GM18858 (cell line): Measurements from ENCODE around the gene AQP12B.

Experiments
- ATAC-seq: cut with Tn5 transposase; IDR thresholded peaks from one replicate; pipeline ENCODE4 v1.9.1; 2021; ENCODE audit not compliant: unreplicated experiment

AQP12B gene

DNA sequence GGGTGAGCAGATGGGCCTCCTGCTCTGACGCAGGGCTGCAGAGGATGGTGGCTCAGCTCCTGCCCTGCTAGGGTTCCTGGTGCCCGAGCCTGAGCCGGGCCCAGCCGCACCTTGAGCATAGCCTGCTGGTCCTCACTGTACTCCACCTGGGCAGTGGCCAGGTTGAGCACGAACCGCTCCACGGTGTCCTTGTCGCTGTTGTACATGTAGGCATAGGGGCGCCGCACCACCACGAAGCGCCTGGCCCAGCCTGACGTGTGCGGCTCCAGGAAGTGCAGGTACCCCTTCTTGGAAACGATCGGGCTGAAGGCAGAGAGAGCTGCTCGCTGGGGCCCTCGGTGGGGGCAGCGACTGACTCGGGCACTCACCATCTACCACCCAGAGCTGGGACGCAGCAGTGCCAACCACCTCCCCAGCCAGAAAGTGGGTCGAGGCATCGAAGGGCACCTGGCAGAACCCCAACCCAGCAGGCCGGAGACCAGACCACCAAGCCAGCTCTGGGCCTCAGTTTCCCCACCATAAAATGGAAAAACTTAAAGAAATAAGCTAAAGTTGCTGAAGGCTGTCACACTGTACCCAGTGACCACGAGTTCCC, 36.3 kb upstream of the AQP12B start:
- no peak for ATAC-seq

DNA sequence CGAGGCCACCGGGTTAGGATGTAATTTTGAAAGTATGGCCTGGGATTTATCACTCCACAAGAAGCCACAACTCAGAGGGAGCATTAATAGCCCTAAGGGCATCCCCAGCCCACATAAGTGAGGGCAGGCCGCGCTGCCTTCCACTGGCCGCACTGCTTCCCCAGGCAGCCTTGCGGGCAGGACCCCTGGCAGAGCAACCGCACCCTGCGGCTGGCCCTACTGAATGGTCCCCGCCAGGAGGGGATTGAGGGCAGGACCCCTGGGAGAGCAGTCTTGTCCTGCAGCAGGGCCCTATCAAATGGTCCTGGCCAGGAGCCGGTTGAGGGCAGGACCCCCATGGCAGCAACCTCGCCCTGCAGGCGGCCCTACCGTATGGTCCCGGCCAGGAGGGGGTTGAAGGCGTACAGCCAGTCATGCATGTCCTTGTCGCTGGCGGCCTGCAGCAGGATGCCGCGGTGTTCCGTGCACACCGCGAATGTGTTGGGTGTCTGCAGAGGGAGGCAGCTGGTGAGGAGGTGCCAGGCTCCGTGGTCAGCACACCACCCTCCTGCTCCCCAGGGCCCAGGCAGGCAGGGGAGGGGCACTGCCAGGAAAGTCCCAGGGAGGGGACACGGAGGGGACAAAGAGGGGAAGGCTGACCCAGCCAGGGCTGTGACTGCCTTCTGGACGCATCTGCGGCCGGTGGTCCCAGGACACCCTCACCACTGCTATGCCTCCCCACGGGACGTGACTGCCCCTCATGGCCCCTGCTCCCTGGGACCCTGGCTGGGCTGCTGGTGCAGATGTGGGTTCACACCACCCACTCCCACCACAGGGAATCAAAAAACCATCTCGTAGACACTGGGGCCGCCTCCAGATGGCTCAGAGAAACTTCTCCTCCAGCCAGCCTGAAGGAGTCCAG, 35.2 kb upstream of the AQP12B start:
- no peak for ATAC-seq

DNA sequence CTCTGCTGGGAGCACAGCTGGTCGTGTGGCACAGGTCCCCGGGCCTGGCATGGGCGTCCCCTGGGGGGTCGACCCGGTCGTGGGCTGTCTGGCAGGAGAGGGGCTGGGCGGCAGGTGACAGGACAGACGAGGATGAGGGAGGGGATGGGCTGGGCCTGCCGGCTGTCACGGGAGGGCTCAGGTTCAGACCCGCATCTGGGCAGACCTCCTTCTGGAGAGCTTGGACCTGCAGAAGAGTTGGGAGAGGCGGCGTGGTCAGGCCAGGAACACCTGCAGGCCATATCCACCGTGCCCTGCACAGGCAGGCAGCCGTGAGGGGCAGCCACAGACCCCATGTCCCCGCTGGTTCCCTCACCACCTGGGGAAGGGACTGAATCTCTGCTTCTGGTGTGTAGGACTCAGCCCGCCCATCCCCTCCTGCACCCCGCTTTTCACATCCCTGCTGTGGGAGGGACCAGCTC, 34.5 kb upstream of the AQP12B start:
- no peak for ATAC-seq

DNA sequence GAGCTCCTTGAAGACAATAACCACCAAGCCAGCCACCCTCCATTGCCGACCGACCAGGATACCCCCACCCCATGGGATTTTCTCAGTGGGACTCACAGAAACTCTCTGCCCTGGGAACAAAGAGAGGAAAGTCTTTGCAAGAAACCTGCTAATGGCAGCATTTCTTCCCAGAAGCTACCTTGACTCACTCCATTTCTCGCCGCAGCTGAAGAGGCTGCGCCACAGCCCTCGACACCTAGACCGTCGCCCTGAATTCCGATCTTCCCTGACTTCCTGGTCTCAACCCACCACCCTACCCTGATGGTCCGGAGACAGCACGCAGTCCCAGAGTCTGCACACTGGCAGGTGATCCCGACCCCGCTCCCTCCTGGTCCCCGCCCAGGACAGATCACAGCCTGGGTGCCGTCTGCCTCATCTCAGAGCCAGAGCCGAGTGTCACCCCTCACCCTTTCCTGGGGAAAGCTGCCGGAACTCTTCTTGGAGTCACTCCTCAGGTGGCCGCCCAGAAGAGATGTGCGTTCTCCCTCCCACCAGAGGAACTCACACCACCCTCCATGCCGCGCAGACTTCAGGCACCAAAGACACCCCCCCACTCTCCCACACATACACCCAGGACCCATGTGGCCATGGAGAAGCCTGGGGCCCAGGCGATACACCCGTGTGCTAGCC, 33.6 kb upstream of the AQP12B start:
- no peak for ATAC-seq

DNA sequence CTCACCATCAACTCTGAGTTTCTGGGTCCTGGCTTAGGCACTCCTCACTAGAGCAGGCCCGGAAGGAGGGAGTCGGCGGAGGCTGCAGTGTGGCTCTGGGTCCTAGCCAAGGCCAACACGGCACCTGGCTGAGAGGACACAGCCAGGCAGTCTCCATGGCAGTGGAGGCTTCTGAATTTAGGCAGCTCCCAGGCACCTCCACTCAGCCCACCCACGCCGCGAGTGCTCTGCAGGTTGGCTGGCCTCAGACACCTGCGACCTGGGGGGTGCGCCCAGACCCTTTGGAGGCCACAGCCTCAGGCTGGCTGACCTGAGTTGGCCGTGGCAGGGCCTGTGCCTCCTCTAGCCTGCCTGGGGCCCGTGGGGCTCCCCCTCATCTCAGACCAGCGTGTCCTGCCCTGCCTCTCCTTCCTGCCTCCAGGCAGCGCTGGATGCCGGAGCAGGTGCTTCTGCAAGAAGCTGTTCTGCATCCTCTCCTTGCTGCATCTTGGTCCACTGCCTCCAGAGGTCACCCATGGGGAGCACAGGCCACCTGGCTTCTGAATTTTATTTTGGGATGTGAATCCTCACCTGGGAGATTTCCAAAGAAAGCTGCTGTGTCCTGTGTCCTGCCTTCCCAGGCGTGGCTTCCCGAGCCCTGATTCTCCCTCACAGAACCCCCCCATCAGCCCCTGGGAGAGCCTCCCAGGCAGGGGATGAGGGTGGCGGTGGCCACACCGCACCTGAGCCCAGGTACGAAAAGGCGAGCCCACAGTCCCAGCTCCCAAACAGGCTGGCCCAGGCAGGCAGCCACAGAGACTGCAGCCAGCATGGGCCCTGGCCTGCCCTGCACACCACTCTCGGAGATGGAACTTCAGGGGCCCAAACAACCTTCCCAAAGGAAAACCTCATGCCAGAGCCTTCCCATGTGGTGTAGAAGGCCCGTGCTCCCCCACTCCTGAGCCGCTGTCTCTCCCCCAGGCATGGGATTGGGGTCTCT, 32.4 kb upstream of the AQP12B start:
- no peak for ATAC-seq

DNA sequence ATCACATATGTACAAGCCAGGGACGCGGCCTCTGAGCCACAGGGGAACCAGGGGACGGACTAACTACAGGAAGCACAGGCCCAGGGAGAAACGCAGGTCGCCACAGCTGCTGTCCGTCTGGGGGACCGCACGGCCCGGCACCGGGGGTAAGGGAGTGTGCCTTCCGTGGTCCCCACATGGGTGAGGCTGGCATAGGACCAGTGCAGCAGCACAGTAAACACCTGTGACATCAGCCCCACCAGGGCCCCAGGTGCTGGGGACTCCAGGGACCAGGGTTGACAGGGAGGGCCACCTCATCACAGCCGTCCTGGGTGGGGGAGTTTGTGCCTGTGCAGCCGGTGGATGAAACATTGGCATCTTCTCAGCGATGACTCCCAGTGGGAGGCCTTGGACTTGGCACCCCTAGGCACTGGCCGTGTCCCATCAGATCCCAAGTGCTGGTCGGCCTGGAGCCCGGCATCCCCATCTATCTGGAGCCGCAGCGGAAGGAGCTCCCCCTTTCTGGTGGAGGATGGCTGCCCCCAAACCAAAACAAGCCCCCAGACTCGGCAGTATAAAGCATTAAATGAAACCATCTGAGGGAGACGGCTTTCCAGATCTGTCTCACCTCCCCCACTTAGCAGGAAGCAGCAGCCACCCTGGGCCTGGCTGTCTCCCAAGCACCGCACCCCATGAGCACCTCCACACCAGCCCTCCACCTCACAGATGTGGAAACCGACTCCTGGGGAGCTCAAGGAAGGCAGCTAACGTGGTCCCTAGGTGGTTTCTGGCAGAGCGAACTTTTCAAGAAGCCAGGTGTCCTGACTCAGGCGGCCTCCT, 31.5 kb upstream of the AQP12B start:
- ATAC-seq = no peak

DNA sequence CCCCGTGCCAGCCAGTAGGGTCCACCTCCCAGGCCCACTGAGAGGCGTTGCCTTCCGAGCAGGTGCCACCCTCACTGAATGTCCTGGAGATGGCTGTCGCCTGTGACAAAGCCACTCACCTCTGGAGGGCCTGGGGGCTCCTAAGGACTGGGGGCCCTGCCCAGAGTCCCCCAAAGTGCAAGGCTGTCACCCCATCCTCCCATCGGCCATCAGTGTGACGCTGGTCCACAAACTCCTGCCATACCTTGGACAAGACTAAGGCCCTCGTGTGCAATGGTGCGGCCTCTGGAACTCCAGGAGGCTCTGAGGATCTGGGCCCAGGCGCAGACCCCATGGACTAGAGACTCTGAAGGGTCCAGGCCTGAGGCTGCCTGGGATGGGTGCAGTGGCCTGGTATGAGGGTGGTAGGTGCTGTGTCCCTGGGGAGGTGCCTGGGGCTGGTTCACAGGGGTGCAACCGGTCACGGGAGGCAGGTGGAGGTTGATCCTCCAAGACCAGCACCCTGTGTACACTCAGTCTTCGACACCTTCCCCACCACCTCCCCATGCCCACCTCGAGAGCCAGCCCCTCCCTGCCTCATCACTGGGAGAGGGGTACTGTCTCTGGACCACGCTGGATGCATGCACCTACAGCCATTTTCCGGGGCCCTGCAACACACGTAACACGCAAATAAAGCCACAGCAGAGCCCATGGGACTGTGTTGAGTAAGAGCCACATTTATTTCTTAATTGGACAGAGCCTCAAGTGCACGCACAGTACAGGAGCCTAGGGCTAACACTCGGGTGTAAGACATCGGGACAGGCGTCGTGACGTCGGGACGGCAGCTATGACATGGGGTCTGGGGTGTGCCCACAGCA, 30.6 kb upstream of the AQP12B start:
- no peak for ATAC-seq

DNA sequence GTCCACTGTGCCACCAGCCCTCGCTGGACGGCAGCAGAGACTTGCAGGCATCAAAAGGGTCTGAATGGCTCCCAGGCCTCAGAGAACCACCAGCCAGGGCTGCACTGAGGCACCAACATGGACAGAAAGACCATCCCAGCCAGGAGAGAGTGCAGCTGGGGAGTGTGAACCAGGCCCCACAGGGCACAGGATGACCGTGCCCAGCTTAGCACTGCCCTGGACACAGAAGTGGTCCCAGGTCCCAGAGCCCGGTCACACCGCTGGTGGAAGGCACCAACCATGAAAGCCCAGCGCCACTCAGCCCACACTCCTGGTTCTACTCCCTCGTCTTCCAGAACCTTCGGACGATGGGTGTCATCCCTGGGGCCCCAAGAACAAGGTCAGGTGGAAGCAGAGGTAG, 29.4 kb upstream of the AQP12B start:
- ATAC-seq = no peak

DNA sequence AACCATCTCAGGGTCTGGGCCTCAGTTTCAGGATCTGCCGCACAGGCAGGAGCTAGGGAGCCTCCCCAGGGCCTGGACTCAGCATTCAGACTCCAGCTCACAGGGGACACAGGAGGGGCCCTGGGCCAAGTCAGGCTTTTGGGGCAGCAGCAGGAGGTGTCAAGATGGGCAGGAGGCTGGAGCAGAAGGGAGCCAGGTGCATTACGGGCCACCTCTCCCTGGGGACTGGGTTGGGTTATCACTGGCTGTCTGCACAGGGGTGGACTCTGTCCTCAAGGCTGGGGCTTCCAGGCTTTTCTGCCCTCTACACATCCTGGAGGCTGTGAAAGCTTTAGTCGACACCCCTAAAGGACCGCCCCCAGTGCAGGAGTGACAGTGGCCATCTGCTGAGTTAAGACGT, 29.0 kb upstream of the AQP12B start:
- ATAC-seq = no peak

DNA sequence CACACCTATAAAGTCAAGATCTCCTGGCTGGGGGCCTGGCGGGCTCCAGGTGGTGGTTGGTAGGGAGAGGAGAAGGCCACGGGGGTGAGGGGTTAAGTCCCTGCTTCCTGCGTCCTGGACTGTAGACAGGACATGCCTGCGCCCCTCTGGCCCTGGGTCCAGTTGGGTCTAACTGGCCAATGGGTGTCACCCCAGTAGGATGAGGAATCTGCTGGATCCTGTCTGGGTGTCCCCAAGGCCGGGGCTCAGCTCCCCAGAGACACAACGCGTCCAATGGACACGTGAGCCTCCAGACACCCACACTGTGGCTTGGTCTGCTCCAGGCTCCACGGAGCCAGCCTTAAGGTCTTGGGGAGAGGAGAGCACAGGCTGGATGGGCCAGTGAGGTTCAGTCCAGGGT, 28.6 kb upstream of the AQP12B start:
- ATAC-seq = no peak

DNA sequence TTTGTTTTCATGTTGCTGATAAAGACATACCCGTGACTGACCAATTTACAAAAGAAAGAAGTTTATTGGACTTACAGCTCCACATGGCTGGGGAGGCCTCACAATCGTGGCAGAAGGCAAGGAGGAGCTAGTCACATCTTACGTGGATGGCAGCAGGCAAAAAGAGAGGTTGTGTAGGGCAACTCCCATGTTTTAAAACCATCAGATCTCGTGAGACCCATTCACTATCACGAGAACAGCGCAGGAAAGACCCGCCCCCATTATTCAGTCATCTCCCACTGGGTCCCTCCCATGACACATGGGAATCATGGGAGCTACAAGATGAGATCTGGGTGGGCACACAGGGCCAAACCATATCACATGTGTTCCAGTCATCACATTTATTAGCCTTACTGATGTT, 25.8 kb upstream of the AQP12B start:
- no peak for ATAC-seq

DNA sequence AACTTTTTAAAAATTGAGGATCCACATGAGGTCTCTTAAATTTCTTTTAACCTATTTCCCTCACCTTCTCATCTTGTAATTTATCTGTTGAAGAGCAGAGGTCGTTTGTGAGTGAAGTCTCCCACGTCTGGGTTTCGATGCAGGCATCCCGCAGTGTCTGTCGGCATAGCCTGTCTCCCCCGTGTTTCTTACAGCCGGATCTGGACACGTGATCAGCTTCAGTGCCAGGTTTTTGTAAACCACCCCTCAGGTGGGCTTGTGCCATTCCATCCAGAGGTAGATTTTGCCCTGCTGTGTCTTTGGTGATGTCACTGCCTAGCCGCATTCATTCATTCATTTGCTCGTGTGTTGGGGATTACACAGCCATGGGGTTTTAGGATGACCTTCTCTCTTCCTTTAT, 25.1 kb upstream of the AQP12B start:
- ATAC-seq = no peak

DNA sequence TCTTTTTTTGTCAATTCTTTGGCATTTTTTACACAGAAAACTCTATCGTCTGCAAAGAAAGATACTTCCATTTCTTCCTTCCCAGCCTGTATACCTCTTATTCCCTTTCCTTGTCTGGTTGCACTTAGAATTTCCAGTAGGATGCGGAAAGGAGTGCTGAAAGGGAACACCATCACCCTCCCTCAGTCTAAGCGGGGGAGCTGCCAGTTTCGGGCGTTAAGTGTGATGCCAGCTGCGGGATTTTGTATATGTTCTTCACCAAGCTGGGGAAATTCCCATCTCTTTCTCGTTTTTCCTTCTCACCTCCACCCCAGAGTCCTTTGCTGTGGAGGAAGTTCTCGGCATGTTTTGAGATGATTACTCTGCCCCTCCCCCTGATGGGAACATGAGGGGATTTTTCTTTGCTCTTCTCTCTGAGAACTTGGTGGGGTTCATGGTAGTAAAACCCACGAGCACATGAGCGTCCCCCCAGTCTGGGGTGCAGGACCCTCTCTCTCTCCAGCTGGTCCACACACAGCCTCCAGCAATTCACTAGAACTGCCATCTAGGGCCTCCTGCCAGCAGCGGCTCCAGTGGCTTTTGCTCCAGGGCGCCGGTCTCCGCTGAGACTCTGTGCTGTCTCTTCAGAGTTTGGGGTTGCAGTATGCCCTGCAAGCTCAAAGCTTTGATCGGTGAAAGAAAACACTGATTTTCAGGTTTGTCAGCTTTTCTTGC, 24.5 kb upstream of the AQP12B start:
- ATAC-seq = no peak

DNA sequence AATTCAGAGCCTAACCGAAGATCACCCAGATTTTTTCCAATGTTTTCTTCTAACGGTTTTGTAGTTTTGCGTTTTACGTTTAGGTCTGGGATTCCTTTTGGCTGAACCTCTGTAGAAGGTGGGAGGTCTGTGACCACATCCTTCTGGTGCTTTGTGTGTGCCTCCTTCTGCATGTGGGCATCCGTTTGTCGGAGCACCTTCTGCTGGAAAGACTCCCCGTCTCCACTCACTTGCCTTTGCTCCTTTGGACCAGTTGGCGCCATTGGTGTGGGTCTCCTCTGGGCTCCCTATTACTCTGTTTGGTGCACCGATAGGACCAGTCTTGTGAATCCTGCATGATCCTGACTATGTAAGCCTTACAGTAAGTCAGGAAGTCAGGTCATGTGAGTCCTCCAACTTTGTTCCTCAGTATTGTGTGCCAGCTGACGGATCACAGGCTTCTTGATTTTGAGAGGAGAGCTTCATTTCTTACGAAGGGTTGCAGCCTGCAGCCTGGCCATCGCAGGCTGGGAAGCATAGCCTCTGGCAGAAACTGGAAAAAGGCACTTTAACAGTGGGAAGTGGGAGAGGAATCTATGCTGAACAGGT, 22.6 kb upstream of the AQP12B start:
- no peak for ATAC-seq

DNA sequence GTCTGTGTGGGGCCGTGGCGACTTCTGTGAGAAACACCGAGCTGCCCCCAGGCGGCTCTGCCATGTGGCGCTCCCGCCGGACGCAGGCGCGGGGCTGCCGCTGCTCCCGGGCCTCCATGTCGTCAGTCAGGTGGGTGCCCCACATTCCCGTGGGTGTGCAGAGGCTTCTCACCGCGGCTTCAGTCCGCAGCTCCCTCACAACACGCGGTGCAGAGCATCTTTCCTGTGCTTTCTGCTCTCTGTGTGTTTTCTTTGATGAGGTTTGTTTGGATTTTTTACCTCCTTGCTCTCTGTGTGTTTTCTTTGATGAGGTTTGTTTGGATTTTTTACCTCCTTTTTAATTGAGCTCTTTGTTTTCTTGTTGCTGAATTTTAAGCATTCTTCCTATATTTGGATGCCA, 22.0 kb upstream of the AQP12B start:
- ATAC-seq = no peak

DNA sequence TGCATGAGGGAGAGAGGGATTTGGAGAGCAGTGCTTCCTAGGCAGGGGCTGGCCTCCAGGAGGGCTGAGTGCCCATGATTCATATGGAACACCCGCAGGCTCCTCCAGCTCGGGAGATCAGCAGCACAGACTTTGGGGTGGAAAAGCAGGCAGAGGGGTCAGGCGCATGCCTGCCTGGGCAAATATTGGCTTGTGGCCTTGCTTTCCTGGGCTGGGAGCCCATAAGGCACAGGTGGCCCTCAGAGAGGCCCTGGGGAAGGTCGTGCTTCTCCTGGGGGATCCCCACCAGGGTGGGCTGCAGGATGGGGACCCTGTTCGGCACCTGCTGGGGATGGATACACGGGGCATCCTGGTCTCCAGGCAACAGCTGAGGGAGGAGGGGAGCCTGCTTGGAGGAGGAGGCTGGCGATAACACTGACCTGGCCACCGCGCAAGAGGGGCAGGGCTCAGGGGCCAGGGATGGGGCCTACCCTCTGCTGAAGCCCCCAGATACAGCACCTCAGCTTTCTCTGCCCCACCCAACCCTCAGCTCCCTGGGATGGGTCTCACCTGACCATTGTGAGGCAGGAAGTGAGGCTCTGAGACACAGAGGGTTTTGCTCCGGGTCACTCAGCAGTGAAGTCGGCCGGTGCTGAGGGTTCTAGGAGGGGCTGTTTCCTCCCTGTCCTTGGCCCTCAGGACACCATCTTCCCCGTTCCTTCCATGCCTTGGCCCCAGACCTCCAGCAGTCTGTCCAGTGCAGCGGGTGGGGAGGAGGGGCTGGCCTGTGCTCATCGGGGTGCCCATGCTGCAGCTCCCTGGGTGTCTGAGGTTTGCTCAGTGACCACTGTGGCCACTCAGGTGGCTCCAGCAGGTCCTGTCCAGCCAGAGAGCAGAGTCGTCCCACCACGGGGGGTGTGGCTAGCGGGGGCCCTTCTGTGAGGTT, 21.0 kb upstream of the AQP12B start:
- ATAC-seq = no peak

DNA sequence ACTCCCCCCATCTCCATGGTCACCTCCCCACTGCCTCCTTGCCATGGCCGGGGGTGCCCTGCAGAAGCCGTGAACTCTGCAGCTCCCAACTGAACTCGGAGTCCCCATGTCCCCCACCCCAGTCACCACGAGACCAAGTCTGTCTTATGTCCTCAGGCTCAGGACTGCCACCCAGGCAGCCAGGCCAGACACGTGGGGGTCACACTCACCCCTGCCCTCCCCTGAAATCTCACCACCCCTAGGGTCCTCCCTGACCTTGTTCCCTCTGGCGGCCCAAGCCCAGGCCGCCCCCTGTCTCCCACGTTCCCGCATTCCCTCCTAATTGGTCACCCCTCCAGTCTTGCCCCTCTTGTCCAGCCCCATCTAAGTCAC, 19.9 kb upstream of the AQP12B start:
- ATAC-seq = no peak
